Measurements from ENCODE around the gene RHOV.

DNA sequence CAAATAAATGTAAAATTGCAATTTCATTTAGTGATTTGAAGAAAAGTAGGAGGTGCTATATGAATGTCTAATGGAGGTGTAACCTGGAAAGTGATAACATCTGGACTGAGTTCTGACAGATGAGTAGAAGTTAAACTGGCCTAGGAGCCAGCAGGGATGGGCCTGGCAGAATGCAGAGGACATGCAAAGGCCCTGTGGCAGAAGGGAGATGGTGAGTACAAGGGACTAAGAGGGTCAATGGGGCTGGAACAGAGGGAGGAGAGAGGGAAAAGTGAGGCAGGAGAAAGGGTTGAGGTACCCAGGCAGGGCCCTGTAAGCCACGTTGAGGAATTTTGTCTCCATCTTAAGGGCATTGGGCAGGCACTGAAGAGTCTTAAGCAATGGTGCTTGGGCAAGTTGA, 42.2 kb downstream of the RHOV start:
- TF ChIP-seq, protein P1, sequence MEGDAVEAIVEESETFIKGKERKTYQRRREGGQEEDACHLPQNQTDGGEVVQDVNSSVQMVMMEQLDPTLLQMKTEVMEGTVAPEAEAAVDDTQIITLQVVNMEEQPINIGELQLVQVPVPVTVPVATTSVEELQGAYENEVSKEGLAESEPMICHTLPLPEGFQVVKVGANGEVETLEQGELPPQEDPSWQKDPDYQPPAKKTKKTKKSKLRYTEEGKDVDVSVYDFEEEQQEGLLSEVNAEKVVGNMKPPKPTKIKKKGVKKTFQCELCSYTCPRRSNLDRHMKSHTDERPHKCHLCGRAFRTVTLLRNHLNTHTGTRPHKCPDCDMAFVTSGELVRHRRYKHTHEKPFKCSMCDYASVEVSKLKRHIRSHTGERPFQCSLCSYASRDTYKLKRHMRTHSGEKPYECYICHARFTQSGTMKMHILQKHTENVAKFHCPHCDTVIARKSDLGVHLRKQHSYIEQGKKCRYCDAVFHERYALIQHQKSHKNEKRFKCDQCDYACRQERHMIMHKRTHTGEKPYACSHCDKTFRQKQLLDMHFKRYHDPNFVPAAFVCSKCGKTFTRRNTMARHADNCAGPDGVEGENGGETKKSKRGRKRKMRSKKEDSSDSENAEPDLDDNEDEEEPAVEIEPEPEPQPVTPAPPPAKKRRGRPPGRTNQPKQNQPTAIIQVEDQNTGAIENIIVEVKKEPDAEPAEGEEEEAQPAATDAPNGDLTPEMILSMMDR (IDR thresholded peaks at IDR 0.05) = no peak
- no peak for TF ChIP-seq POLR2A (IDR thresholded peaks at IDR 0.05)
